DOHH2 (cell line): Measurements from ENCODE around the gene RSU1.

Experiments used
- H3F3A ChIP-seq: fragments of 200-600 bp; sonication (generic), shearing (Covaris generic); 2 replicates; pipeline ENCODE4 v1.6.0; 2016; ENCODE audit warnings: antibody characterized with exemption, mild to moderate bottlenecking; ENCODE audit not compliant: control insufficient read depth, insufficient read depth
- H3K27ac ChIP-seq: fragments of 200-600 bp; sonication (generic); 2 replicates; pipeline ENCODE4 v1.5.1; 2014; ENCODE audit warnings: low read depth, mild to moderate bottlenecking, low read length, moderate library complexity
- H3K27me3 ChIP-seq: fragments of 200-600 bp; sonication (generic); 2 replicates; pipeline ENCODE4 v1.6.1; 2014; ENCODE audit warnings: mild to moderate bottlenecking, low read length, mixed read lengths; ENCODE audit not compliant: control insufficient read depth
- H3K36me3 ChIP-seq: fragments of 200-600 bp; sonication (generic); 2 replicates; pipeline ENCODE4 v1.6.1; 2014; ENCODE audit warnings: mild to moderate bottlenecking, low read length, moderate library complexity, mixed read lengths; ENCODE audit not compliant: control insufficient read depth
- H3K4me1 ChIP-seq: fragments of 200-600 bp; sonication (generic); 2 replicates; pipeline ENCODE4 v1.6.1; 2014; ENCODE audit warnings: mild to moderate bottlenecking, low read length, mixed read lengths; ENCODE audit not compliant: control insufficient read depth
- H3K4me2 ChIP-seq: fragments of 200-600 bp; sonication (generic); 2 replicates; pipeline ENCODE4 v1.6.0; 2014; ENCODE audit warnings: mild to moderate bottlenecking, low read length, moderate library complexity
- H3K4me3 ChIP-seq: fragments of 200-600 bp; sonication (generic); 2 replicates; pipeline ENCODE4 v1.5.1; 2014; ENCODE audit warnings: mild to moderate bottlenecking, low read length, mixed read lengths
- H3K79me2 ChIP-seq: fragments of 200-600 bp; sonication (generic); 2 replicates; pipeline ENCODE4 v1.6.1; 2014; ENCODE audit warnings: mild to moderate bottlenecking, low read length, mixed read lengths; ENCODE audit not compliant: control insufficient read depth
- H3K9me2 ChIP-seq: fragments of 200-600 bp; sonication (generic); replicated peaks from 2 replicates; pipeline ENCODE4 v1.6.1; 2014; ENCODE audit warnings: mild to moderate bottlenecking, low read length, mixed read lengths; ENCODE audit not compliant: control insufficient read depth
- H3K9me3 ChIP-seq: fragments of 200-600 bp; sonication (generic); 2 replicates; pipeline ENCODE4 v1.6.1; 2014; ENCODE audit warnings: antibody characterized with exemption, low read length, mixed read lengths; ENCODE audit not compliant: control insufficient read depth, insufficient read depth
- H4K20me1 ChIP-seq: fragments of 200-600 bp; sonication (generic); 2 replicates; pipeline ENCODE4 v1.6.0; 2014; ENCODE audit warnings: low read depth, mild to moderate bottlenecking, antibody characterized with exemption, low read length, moderate library complexity; ENCODE audit not compliant: control insufficient read depth, insufficient read depth
- EZH2phosphoT487 ChIP-seq: fragments of 200-600 bp; sonication (generic); IDR thresholded peaks from 2 replicates; pipeline ENCODE4 v1.6.1; 2017; ENCODE audit warnings: borderline replicate concordance, mild to moderate bottlenecking, antibody characterized with exemption, low read length, moderate library complexity, mixed read lengths
- TF ChIP-seq, protein P1 (sequence below): fragments of 200-600 bp; sonication (generic); IDR thresholded peaks from one replicate; pipeline ENCODE4 v1.5.1; 2014; ENCODE audit warnings: antibody characterized with exemption, mild to moderate bottlenecking, low read depth, low read length; ENCODE audit not compliant: poor library complexity, severe bottlenecking

Gene RSU1

DNA sequence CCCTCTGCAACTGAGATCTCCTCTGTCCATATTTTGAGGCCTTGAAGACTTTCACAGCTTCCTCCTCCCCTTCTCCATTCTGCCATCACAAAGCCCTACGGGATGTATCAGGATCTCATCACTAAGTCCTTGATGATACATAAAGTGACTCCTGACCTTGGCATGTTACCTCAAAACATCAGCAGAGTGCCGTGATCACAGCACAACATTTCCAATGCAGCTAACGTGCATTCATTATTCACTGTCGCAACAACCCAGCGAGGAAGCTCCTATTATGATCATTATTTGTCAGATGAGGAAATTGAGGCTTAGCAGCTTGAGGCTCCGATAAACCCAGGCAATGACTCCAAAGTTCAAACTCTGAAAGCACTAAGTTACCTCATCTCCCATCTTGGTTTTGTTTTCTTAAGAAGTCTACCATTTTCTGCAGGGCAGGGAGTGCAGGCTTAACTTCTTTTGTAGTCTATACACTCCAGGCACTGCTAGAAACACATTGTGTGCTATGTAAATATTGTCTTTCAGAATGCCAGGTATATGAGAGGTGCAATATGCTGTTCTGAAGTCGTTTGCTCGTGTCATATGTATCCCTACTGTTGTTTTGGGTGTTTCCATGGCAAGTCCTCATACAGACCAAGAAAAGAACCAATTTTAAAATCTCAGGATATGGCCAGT, 215.0 kb downstream of the RSU1 start:
- no peaks in the 10 kb centered on the region for H3F3A ChIP-seq
- TF ChIP-seq, protein P1, sequence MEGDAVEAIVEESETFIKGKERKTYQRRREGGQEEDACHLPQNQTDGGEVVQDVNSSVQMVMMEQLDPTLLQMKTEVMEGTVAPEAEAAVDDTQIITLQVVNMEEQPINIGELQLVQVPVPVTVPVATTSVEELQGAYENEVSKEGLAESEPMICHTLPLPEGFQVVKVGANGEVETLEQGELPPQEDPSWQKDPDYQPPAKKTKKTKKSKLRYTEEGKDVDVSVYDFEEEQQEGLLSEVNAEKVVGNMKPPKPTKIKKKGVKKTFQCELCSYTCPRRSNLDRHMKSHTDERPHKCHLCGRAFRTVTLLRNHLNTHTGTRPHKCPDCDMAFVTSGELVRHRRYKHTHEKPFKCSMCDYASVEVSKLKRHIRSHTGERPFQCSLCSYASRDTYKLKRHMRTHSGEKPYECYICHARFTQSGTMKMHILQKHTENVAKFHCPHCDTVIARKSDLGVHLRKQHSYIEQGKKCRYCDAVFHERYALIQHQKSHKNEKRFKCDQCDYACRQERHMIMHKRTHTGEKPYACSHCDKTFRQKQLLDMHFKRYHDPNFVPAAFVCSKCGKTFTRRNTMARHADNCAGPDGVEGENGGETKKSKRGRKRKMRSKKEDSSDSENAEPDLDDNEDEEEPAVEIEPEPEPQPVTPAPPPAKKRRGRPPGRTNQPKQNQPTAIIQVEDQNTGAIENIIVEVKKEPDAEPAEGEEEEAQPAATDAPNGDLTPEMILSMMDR = no peak
- H3K9me2 ChIP-seq = no peaks in the 10 kb centered on the region
- H3K4me1 ChIP-seq = no peaks in the 10 kb centered on the region
- H4K20me1 ChIP-seq = no peaks in the 10 kb centered on the region
- no peaks in the 10 kb centered on the region for H3K9me3 ChIP-seq
- no peaks in the 10 kb centered on the region for H3K36me3 ChIP-seq
- H3K4me2 ChIP-seq = no peak overlapping the region
- H3K27me3 ChIP-seq = no peaks in the 10 kb centered on the region
- H3K4me3 ChIP-seq = no peak overlapping the region
- H3K27ac ChIP-seq = no peak overlapping the region
- no peaks in the 10 kb centered on the region for H3K79me2 ChIP-seq

DNA sequence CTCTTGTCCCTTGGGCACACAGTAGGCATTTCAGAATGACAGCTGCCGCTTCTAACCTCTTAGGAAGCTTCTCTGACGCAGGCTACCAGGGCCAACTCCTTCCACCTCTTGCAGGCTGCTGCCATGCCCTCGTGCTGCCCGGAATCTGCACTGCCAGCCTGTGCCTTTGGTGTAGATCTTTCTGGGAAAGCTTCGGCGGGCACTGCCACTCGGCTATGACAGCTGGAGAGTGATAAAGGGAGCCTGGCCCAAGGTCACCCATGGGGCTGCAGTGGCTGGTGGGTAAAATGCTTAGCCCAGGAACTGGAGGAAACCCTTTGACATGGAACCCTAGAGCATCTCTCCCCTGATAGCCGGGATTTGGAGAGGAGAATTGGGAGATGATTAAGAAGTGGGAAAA, 217.6 kb downstream of the RSU1 start:
- Histone ChIP-seq H3K4me3 (no peak overlapping the region), H3K9me2 (no peaks in the 10 kb centered on the region), H3K27ac (no peak overlapping the region), H3K79me2 (no peaks in the 10 kb centered on the region), H3K9me3 (no peaks in the 10 kb centered on the region), H3K27me3 (no peaks in the 10 kb centered on the region), H3K4me2 (no peak overlapping the region), H3K36me3 (no peaks in the 10 kb centered on the region), H3F3A (no peaks in the 10 kb centered on the region), H3K4me1 (no peaks in the 10 kb centered on the region), H4K20me1 (no peaks in the 10 kb centered on the region)
- no peak for TF ChIP-seq EZH2phosphoT487
- TF ChIP-seq, protein P1 = no peak

DNA sequence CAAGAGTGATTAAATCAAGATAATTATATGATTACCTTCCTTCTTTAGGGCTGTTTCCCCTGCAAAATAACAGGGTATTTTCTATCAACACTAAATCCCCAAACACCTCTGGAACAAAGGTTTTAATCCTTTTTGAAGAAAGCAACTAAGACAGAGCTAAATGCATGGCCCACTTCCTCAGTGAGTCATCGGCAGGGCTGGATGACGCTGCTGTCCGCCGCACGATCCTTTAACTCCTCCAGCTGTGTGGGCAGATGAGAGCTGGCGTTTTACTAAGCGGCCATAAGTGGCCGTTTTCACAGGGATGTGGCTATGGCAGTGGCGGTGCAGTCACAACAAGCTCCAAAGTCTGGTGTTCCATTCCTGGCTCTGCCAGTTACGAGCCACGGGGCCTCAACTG, 219.6 kb downstream of the RSU1 start:
- Histone ChIP-seq H3K79me2 (no peaks in the 10 kb centered on the region), H3K36me3 (no peaks in the 10 kb centered on the region), H4K20me1 (no peaks in the 10 kb centered on the region), H3F3A (no peaks in the 10 kb centered on the region), H3K4me1 (no peaks in the 10 kb centered on the region), H3K27me3 (no peaks in the 10 kb centered on the region), H3K9me3 (no peaks in the 10 kb centered on the region), H3K4me2 (no peak overlapping the region), H3K4me3 (no peak overlapping the region), H3K9me2 (no peaks in the 10 kb centered on the region), H3K27ac (no peak overlapping the region)
- TF ChIP-seq, protein P1 = no peak
- TF ChIP-seq EZH2phosphoT487 = no peak
